ENCODE measurements around the gene IKBKG.

DNA sequence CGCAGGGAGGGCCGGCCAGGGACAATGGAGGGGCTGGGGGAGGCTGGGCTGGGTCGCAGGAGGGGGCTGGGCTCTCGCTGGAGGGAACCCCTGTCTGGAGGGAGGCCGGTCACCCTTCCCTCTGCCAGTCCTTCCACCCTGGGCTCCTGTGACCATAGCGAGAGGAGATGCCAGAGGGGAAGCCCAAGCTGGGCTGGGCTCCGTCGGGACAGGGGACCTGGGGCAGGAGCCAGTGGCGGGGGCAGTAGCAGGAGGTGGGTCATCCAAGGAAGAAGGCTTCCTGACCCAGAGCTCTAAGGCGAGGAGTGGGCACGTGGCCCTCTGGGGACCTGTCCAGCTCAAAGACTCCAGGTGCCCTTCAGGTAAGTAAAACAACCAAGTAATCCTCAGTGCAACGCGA is 54.8 kb downstream of the IKBKG start:
- TF ChIP-seq, protein P1, sequence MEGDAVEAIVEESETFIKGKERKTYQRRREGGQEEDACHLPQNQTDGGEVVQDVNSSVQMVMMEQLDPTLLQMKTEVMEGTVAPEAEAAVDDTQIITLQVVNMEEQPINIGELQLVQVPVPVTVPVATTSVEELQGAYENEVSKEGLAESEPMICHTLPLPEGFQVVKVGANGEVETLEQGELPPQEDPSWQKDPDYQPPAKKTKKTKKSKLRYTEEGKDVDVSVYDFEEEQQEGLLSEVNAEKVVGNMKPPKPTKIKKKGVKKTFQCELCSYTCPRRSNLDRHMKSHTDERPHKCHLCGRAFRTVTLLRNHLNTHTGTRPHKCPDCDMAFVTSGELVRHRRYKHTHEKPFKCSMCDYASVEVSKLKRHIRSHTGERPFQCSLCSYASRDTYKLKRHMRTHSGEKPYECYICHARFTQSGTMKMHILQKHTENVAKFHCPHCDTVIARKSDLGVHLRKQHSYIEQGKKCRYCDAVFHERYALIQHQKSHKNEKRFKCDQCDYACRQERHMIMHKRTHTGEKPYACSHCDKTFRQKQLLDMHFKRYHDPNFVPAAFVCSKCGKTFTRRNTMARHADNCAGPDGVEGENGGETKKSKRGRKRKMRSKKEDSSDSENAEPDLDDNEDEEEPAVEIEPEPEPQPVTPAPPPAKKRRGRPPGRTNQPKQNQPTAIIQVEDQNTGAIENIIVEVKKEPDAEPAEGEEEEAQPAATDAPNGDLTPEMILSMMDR (conservative IDR thresholded peaks at IDR 0.05; ENCODE audit: low read depth, low read length) = no peak
- TF ChIP-seq EZH2 (IDR thresholded peaks at IDR 0.05; ENCODE audit: borderline replicate concordance, low read depth, low read length, poor library complexity, severe bottlenecking) = no peak

Measured in A673 (cell line).